Raji (cell line): ENCODE results near the gene USP54.

Experiments used
- POLR2A ChIP-seq: IDR thresholded peaks from 2 replicates; pipeline ENCODE4 v1.6.1; 2011; ENCODE audit warnings: low read depth, low read length, control low read depth; ENCODE audit not compliant: insufficient read depth

USP54 gene

DNA sequence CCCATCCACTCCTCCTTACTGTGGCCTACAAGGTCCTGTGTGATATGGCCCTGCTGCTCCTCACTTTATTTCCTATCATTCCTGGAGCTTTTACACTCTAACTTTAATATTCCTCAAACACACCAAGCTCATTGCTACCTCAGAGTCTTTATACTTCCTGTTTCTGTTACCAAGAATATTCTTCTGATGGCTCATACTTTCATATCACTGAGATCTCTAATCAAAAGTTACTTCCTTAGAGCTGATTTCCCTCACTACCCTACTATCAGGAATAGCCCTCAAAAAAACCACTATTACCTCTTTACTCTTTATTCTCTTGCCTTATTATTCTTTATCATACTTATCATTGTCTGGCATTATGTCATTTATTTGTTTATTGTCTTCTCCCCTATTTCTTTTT is 89.5 kb downstream of the USP54 start:
- TF ChIP-seq POLR2A = no peak

DNA sequence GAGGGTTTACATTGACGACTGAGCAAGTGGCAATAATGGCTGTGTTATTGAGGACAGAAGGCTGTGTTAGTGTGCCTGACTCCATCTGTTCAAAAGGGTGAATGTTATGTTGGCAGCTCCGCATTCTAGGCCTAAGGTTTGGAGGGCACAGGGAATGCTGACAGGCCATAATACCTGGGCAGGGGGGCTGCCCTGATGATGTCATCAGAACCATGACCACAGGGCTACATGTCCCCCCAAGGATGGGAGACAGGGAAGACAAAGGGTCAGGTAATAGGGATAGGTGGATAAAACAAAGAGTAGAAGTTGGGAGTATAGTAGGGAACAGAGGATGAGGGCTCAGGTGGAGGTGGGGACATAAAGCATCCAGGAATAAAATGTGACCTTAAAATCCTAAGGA is 93.5 kb downstream of the USP54 start:
- TF ChIP-seq POLR2A = 0 out of 2 replicates have a peak, but pooled peaks have one; percentile 21

DNA sequence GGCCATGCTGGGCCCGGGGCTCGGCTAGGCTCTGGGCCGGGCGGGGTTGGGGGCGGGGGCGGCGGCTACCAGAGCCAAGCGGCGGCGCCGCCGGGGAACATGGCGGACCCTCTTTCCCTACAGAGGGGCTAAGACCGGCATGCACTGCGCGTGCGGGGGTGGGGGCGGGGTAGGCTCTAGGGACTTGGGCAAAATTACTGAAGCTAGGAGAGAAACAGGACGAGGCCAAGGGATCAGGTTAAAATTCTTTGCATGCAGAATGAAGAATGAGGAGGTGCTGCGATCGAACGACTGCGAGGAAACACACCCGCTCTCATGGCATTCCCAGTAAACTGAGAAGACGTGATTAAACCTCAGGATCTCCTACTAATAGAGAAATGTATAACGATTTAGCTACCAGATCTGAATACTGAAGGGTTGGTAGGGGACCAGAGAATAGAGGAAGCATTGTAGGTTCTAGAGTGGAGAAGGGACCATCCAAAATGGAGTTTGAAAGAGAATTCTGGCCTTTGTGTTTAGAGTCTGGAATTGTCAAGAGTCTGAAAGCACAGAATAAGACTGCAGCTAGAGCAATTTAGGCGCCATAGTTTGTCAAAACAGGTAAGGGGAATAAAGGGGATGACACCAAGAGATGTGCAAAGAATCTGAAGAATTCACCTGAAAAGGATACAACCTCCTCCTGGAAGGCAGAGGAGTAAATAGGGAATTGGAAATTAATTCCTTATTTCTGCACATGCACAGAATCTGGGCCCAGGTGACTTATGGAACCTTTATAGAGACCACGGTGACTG is 95.1 kb downstream of the USP54 start, which contains the start of gene PPP3CB:
Gene PPP3CB, minus strand, starts transcription at position 141 of the 791 bp plus-strand sequence. Its CDS starts 135 bp downstream, at position 6.
- TF ChIP-seq POLR2A = peak; percentile 50; the same call in 1 of the 2 replicates

DNA sequence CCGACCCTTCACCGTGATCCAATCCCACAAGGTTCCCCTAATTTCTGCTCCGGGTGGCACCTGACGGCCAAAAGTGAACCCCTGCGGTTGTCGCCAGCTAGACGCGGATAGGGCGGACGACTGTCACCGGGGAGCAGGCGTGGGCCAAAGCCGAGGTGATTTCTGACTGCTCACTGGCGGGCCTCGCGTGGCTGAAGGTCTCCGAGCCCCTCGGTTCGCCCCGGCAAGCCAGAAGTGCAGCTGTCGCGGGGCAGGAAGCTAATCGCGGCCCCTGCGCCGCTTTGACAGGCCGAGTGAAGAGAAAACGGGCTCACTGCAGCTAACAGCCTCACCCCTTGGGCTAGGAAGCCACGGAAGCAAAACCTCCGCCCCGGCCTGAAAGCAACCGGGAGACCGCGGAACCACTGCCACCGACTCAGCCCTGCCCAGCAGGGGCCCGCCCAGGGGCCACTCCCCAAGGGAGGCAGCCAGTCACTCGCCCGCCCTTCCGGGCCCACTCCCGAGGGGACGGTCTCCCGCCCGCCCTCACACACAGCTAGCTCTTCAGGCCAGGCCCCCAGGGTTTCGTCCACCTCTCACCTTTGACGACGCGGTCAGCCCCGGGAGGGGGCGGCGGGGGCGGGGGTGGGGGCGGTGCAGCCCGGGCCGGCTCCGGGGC is 95.8 kb downstream of the USP54 start:
- TF ChIP-seq POLR2A = peak; percentile 51

DNA sequence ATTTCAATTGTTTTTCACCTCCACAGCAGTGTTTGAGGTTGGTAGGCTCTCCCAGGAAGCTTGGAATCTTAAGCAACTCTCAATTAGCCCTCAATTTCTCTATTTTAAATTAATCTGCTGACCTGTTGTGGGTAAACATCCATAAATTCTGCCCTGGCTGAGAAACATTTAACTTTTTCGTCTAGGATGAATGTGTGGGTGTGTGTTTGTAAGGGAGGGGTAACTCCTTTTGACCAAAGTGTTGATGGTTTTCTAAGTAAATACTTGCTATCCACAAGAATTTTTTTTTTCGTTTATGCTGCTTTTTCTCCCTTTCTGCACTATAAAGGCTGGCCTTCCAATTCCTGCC is 96.3 kb downstream of the USP54 start:
- no peak for TF ChIP-seq POLR2A

DNA sequence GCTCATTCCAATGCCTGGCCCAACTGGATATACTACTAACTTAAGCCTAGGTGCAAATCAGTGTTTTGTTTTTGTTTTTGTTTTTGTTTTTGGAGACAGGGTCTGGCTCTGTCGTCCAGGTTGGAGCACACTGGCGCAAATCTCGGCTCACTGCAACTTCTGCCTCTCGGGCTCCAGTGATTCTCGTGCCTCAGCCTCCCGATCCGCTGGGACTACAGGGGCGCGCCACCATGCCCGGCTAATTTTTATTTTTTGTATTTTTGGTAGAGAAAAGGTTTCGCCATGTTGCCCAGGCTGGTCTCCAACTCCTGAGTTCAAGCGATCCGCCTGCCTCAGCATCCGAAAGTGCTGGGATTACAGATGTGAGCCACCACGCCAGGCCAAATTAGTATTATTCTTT is 96.9 kb downstream of the USP54 start:
- TF ChIP-seq POLR2A = no peak

DNA sequence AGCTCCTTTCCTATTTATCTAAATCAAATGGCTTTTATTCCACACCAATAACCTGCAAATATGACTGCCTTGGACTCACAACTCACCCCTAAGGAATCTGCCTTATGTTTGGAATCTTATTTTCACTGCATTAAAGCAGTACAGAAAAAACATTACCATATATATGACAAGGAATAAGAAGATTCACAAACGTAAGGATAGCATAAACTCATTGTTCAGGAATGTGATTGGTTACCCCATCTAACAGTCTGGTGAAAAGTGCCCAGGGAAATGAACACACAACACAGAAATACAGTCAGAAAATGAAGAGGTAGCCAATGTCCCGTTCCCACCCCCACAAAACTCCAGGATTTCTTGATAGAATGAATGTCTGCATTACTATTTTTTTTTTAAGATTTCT is 97.4 kb downstream of the USP54 start:
- no peak for TF ChIP-seq POLR2A

DNA sequence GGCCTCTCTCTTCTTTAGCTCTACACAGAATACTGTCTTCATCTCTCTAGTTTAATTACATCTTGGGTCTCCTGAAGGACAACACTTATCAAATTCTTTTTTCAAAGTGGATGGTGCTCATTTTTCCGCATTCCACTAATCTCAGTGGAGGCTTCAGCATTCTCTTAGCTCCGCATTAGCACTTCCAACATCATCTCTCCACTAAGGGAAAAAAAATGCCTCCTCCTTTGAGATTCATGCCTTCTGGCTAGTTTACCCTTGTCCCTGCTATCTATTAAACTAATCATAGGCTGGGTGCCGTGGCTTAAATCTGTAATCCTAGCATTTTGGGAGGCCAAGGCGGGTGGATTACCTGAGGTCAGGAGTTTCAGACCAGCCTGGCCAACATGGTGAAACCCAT is 104.5 kb downstream of the USP54 start:
- TF ChIP-seq POLR2A = no peak

DNA sequence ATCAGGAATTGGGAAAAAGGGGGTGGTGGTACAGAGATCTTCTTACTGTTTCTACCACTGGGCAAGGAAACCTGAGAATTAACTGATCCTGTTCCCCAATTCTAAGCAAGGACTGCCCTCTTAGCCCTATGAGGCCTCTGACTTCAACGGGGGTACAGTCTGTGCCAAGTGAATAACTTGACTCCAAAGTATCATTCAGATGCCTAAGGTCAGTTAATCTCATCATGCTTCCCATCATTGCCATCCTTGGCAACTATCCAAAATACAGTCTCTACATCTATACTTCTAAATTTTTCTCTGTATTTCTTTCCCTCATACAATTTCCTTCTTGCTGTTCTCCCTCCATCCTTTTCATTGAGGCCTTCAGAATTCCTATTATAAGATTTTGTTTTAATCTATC is 105.8 kb downstream of the USP54 start:
- TF ChIP-seq POLR2A = no peak

DNA sequence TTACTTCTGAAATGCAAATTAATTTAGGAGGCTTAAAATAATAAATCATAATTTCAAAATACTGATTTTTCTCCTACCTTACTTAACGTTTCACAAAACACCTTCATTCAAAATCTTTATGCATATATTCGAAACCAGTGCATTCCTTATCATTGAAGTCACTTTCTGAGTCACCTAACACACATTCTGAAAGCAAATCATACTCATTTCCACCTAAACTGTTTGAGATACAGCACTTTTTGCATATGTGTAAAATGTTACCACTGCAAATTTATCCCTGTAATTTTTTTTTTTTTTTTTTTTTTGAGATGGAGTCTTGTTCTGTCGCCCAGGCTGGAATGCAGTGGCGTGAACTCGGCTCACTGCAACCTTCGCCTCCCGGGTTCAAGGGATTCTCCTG is 111.0 kb downstream of the USP54 start:
- TF ChIP-seq POLR2A = no peak

DNA sequence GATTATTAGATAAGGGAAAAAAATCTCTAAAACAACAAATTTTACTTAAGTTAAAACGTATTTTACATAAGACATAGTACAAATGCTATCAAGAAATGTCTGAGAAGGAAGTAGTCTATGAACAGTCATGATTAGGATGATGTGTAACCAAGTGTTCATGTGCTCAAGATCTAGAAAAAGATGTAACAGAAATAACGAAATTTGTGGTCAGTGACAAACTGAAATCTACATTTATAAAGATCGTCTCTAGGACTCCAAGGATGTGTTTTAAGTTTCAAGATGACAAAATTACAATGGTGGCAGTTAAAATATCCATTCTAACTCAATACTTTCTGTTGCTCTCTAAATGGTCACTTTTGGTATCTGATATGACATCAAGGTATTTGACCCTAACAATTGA is 112.5 kb downstream of the USP54 start:
- TF ChIP-seq POLR2A = no peak

DNA sequence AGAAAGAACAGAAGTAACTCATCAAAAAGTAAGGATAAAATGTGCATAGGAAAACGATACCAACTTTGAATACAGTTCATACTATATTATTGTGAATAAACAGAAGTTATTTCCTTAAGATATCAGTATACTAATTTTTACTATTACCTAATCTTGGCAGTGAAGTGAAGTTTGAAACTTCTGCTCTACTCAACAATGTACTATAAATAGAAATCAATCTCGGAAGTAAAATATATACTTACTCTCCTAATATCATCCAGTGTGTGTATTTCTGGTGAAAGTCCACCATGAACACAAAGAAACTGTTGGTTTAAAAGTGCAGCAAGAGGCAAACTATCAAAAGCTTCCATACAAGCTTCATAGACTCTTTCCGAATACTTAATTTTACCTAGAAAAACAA is 119.9 kb downstream of the USP54 start:
- no peak for TF ChIP-seq POLR2A

DNA sequence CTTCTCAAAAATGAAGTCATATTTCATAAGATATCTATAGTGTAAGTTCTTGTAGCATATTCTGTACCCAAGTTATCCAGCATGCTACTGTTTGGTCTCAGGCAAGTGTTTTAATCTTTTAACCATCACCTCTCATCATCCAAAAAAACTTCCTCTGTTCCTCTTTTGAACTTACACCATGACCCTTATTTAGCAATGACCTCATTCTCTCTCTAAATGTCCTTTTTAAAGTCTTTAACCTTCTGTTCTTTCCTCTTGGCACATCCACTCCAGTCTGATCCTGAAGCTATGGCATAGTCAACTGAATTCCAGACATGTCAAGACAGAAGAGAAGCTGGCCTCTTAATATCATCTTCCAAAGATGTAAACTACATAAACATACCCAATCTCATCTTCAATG is 121.6 kb downstream of the USP54 start:
- TF ChIP-seq POLR2A = no peak

DNA sequence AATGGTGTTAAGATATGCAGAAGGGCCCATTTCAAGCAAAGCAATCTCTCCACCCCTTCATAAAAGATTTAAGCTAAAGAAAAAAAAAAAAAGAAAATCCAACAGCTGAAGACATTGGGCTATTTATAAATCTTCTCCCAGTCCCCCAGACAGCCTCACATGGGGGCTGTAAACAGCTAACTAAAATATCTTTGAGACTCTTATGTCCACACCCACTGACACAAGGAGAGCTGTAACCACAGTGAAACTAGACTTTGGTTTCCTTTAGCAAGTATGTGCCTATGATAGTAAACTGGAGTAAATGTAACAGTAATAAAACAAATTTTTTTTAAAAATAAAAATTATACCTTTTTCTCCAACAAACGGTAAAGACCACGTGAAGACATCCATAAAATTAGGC is 123.9 kb downstream of the USP54 start:
- no peak for TF ChIP-seq POLR2A

DNA sequence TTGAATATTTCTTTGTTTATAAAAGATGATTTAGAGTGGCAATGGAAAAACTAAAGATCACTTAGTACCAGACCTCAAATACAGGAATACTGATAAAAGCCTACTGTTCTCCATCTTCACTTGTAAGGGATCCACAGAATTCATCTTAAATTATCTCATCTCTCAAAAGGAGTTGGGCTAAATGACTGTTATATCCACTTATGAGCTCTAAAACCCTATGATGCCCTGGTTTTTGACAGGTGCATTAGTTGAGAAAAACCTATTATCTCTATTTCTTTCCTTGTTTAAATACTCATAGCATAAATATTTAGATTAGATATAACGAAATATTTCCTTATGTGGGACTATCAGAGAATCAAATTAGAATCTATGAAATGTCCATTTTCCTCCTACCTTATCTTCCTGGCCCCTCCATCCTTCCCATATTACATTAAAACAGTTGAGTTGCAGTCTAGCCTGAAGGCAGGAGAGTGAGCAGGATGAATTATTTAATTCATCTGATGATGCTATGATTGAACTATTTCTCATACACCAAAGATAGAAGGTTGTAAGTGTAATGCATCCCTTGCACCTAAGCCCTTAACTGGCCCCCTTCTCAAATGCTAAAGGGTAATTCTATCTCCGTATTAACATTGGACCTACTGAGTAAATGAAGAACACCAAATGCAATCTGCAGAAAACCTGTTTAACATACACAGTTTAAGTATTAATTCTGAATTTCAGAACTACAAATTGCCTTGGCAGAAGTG is 125.0 kb downstream of the USP54 start:
- no peak for TF ChIP-seq POLR2A

DNA sequence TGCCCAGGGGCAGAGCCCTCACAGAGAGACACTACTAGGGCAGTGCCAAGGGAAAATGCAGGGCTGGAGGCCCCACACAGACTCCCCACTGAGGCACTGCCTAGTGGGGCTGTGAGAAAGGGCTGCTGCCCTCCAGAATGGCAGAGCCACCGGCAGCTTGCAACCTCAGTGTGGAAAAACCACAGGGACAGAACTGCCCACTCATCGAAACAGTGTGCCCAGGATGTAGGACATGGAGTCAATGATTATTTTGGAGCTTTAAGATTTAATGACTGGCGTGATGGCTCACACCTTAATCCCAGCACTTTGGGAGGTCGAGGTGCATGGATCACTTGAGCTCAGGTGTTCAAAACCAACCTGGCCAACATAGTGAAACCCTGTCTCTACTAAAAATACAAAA is 130.2 kb downstream of the USP54 start:
- no peak for TF ChIP-seq POLR2A

DNA sequence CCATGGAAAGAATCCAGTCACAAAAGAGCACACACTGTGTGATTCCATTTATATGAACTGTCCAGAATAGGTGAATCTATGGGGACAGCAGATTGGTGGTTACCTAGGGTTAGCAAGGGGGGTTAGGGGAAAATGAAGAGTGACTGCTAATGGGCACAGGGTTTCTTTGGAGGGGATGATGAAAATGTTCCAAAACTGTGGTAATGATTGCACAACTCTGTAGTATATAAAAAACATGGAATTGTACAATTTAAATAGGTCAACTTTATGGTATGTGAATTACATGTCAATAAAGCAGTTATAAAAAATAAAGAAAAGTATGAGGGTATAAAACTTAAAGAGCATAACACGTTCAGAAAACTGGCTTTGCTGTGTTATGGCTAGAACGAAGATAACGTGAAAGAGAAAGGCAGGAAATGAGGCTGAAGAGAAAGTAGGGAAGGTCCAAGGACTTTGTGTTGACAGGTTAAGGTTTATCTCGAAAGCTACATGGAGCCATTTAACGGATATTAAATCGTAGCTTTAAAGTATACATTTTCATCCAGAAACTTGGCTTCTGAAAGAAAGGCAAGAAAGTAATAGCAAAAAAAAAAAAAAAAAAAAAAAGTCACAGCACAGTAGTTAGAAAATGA is 131.3 kb downstream of the USP54 start:
- TF ChIP-seq POLR2A = no peak
